Endothelial cell of umbilical vein (primary cell): ENCODE measurements around the gene CHD6. TPM values are rescaled to one million over a fixed set of nuclear protein-coding genes. Genes with fewer than 3 reads are reported as not detected.

ENCODE experiments used
- BruUV-seq: library from RNA; stranded (reverse); fragments of 400-500 nt; replicated peaks from 2 replicates; lab custom pipeline; 2021; lab: Mats Ljungman, UMichigan
- CTCF ChIA-PET: fragments of 300-600, 350-600 bp; sonication (Branson Sonifier 250); formaldehyde crosslinking; loops from one replicate; lab custom pipeline; 2021; ENCODE audit warnings: antibody characterized with exemption, inconsistent platforms; lab: Charles Lee
- POLR2A ChIA-PET: fragments of 300-600, 350-600 bp; sonication (Branson Sonifier 250); formaldehyde crosslinking; loops from one replicate; lab custom pipeline; 2021; ENCODE audit warnings: antibody characterized with exemption, inconsistent platforms; lab: Charles Lee
- DNase-seq: peaks from one replicate; pipeline ENCODE4 v3.0.0-alpha.2; 2011; ENCODE audit warnings: low read depth, low spot score
- FAIRE-seq: peaks from 2 replicates; lab custom pipeline; 2011; peaks lifted over from hg19 to GRCh38; lab: Jason Lieb, UNC
- H2AFZ ChIP-seq: 2 replicates; pipeline ENCODE4 v1.6.0; 2012; ENCODE audit warnings: low read depth, low read length, control low read depth, inconsistent platforms
- H3K27ac ChIP-seq: 2 replicates; pipeline ENCODE4 v1.5.1; 2011; ENCODE audit warnings: low read depth, mild to moderate bottlenecking, control low read depth, low read length, moderate library complexity; ENCODE audit not compliant: insufficient read depth
- H3K27me3 ChIP-seq, 2 experiments: 2 replicates each; pipeline versions ENCODE4 v1.6.0 to v1.6.1; 2011; ENCODE audit warnings: low read length in 2 of 2, mixed read lengths in 1 of 2; ENCODE audit not compliant: control insufficient read depth in 2 of 2, insufficient read depth in 2 of 2
- H3K36me3 ChIP-seq, 2 experiments: 2 replicates in 1 of 2; 3 replicates in 1 of 2; pipeline ENCODE4 v1.5.1; 2011; ENCODE audit warnings: low read length in 2 of 2, mild to moderate bottlenecking in 1 of 2, moderate library complexity in 1 of 2; ENCODE audit not compliant: control insufficient read depth in 2 of 2, insufficient read depth in 2 of 2; ENCODE audit errors: extremely low read depth in 1 of 2
- H3K4me1 ChIP-seq: 3 replicates; pipeline ENCODE4 v1.5.1; 2011; ENCODE audit warnings: mild to moderate bottlenecking, low read length; ENCODE audit not compliant: control insufficient read depth, insufficient read depth; ENCODE audit errors: extremely low read depth
- H3K4me2 ChIP-seq: 2 replicates; pipeline ENCODE4 v1.6.1; 2011; ENCODE audit warnings: low read length, control low read depth, mixed read lengths; ENCODE audit not compliant: insufficient read depth
- H3K4me3 ChIP-seq, 3 experiments: fragments of 200-600 bp in 1 of 3; sonication (generic), shearing (Covaris generic) in 1 of 3; replicated peaks in 1 of 3; 2 replicates each; pipeline ENCODE4 v1.5.1; 2011 to 2016; ENCODE audit warnings: control low read depth in 3 of 3, low read length in 3 of 3, mild to moderate bottlenecking in 2 of 3, inconsistent platforms in 1 of 3, low read depth in 1 of 3, moderate library complexity in 1 of 3; ENCODE audit not compliant: insufficient read depth in 1 of 3
- H3K79me2 ChIP-seq: 2 replicates; pipeline ENCODE4 v1.6.0; 2012; ENCODE audit warnings: low read length, inconsistent platforms; ENCODE audit not compliant: control insufficient read depth, insufficient read depth
- H3K9ac ChIP-seq: replicated peaks from 2 replicates; pipeline ENCODE3; 2011; ENCODE audit warnings: low read length, control low read depth; ENCODE audit not compliant: insufficient read depth; ENCODE audit errors: extremely low read depth
- H3K9me1 ChIP-seq: replicated peaks from 3 replicates; pipeline ENCODE4 v1.6.0; 2011; ENCODE audit warnings: mild to moderate bottlenecking, low read length; ENCODE audit not compliant: control insufficient read depth, insufficient read depth; ENCODE audit errors: extremely low read depth
- H3K9me3 ChIP-seq: replicated peaks from 2 replicates; pipeline ENCODE4 v1.5.1; 2012; ENCODE audit warnings: low read length, inconsistent platforms; ENCODE audit not compliant: control insufficient read depth, insufficient read depth
- H4K20me1 ChIP-seq: replicated peaks from 2 replicates; pipeline ENCODE3; 2011; ENCODE audit warnings: mild to moderate bottlenecking, low read length; ENCODE audit not compliant: control insufficient read depth, insufficient read depth; ENCODE audit errors: extremely low read depth
- EZH2 ChIP-seq: IDR thresholded peaks from 2 replicates; pipeline ENCODE4 v1.6.1; 2012; ENCODE audit warnings: borderline replicate concordance, low read depth, mild to moderate bottlenecking, moderate library complexity, low read length, inconsistent platforms; ENCODE audit not compliant: severe bottlenecking
- FOS ChIP-seq: IDR thresholded peaks from 2 replicates; pipeline ENCODE4 v1.6.1; 2011; ENCODE audit warnings: mild to moderate bottlenecking, low read length, moderate library complexity, borderline replicate concordance; ENCODE audit not compliant: insufficient read depth
- GATA2 ChIP-seq: IDR thresholded peaks from 2 replicates; pipeline ENCODE4 v1.7.0; 2011; ENCODE audit warnings: low read depth, mild to moderate bottlenecking, moderate library complexity, mixed read lengths, low read length; ENCODE audit not compliant: insufficient read length, insufficient read depth
- JUN ChIP-seq: IDR thresholded peaks from 2 replicates; pipeline ENCODE4 v1.6.1; 2011; ENCODE audit warnings: borderline replicate concordance, low read depth; ENCODE audit not compliant: insufficient read length, insufficient read depth
- MYC ChIP-seq: IDR thresholded peaks from one replicate; pipeline ENCODE4 v1.6.1; 2011; ENCODE audit warnings: mild to moderate bottlenecking, low read depth, low read length
- POLR2A ChIP-seq: IDR thresholded peaks from 2 replicates; pipeline ENCODE4 v1.6.1; 2012; ENCODE audit warnings: low read depth, mild to moderate bottlenecking, control low read depth, low read length
- POLR2AphosphoS5 ChIP-seq: IDR thresholded peaks from 2 replicates; pipeline ENCODE4 v1.6.1; 2012; ENCODE audit warnings: low read depth, mild to moderate bottlenecking, control low read depth, low read length, moderate library complexity; ENCODE audit not compliant: insufficient read depth
- dilution Hi-C: fragments of 300-500 bp; cut with MboI; formaldehyde crosslinking; loops from one replicate; pipeline ENCODE4 v1.15.0; 2019; ENCODE audit warnings: low sequenced_read_pairs; ENCODE audit not compliant: extremely low pct_ligation_motif_present
- intact Hi-C: fragments of 100-400 bp; cut with micrococcal nuclease; formaldehyde crosslinking; loops from one replicate; pipeline ENCODE4 v1.10.0; 2022
- polyA plus RNA-seq, 4 experiments: library from polyadenylated mRNA; depleted of rRNA in 3 of 4; stranded (reverse) in 3 of 4; unstranded in 1 of 4; fragments of >200 nt; gene quantifications; 2 replicates each; pipeline versions ENCODE4 v1.2.1 to v1.2.3, GENCODE V29; 2011 to 2012; ENCODE audit warnings: missing spikeins in 1 of 4
- total RNA-seq: library from RNA; stranded (reverse); gene quantifications from 2 replicates; pipeline ENCODE4 v1.2.3, GENCODE V29; 2021
- TF ChIP-seq, protein P1 (sequence below), 2 donors: IDR thresholded peaks; 1 replicate in 1 of 2; 2 replicates in 1 of 2; pipeline ENCODE4 v1.5.1; 2011; ENCODE audit warnings: low read length in 2 of 2, mild to moderate bottlenecking in 2 of 2, moderate library complexity in 2 of 2, control low read depth in 1 of 2, inconsistent platforms in 1 of 2, low read depth in 1 of 2; ENCODE audit not compliant: insufficient read depth in 1 of 2; ENCODE audit errors: extremely low read depth in 1 of 2
- TF ChIP-seq, protein P2 (sequence below): IDR thresholded peaks from 2 replicates; pipeline ENCODE4 v1.6.1; 2011; ENCODE audit not compliant: insufficient read depth, insufficient read length

Gene CHD6
- total and polyA plus RNA-seq, 2 donors (not counting 3 experiments of a cell fraction or from before 2014, with no cell fraction given) = 7.2 to 33.7 TPM

DNA sequence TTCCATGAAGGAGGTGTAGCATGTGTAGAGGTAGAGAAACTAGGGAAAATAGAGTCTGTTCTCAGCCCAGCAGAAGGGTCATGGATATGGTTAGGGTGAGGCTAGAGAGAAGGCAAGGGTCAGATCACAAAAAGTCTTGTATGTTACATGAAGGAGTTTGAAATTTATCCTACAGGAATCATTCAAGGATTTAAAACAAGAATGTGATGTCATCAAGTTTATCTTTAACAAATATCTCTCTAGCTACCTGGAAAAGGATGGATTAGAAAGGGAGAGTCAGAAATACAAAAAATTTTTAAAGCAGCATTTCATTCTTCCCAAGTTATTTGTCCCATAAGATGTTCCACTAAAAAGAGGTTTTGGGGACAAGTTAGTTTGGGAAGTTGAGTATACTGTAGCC is 4.4 kb upstream of the CHD6 start:
- H3K9me3 ChIP-seq = no peaks in the 10 kb centered on the region
- intact Hi-C loops (no loop called here), dilution Hi-C loops (no loop called here)
- H4K20me1 ChIP-seq = no peaks in the 10 kb centered on the region
- CTCF ChIA-PET = no interaction called here
- no peaks in the 10 kb centered on the region for H3K79me2 ChIP-seq
- H3K36me3 ChIP-seq = no peaks in the 10 kb centered on the region
- H3K4me1 ChIP-seq = no peaks in the 10 kb centered on the region
- no peak overlapping the region for H3K4me3 ChIP-seq
- H3K27ac ChIP-seq = no peak overlapping the region
- H3K27me3 ChIP-seq = peaks cover 11 to 16% of the 10 kb centered on the region in 2 experiments
- no TSS peak for BruUV-seq
- no peak for FAIRE-seq
- POLR2A ChIA-PET = no interaction called here
- no peak overlapping the region for H3K4me2 ChIP-seq
- no peaks in the 10 kb centered on the region for H3K9me1 ChIP-seq
- no peak for DNase-seq
- no peak for TF ChIP-seq EZH2
- TF ChIP-seq MYC = no peak
- no peak for TF ChIP-seq POLR2AphosphoS5
- TF ChIP-seq FOS = no peak
- TF ChIP-seq POLR2A = no peak
- TF ChIP-seq, protein P1, sequence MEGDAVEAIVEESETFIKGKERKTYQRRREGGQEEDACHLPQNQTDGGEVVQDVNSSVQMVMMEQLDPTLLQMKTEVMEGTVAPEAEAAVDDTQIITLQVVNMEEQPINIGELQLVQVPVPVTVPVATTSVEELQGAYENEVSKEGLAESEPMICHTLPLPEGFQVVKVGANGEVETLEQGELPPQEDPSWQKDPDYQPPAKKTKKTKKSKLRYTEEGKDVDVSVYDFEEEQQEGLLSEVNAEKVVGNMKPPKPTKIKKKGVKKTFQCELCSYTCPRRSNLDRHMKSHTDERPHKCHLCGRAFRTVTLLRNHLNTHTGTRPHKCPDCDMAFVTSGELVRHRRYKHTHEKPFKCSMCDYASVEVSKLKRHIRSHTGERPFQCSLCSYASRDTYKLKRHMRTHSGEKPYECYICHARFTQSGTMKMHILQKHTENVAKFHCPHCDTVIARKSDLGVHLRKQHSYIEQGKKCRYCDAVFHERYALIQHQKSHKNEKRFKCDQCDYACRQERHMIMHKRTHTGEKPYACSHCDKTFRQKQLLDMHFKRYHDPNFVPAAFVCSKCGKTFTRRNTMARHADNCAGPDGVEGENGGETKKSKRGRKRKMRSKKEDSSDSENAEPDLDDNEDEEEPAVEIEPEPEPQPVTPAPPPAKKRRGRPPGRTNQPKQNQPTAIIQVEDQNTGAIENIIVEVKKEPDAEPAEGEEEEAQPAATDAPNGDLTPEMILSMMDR (IDR thresholded peaks at IDR 0.05; ENCODE audit: extremely low read depth in 1 of 2, insufficient read depth in 1 of 2, low read depth in 1 of 2, low read length in 2 of 2) = no peak
- no peak for TF ChIP-seq JUN
- TF ChIP-seq, protein P2, sequence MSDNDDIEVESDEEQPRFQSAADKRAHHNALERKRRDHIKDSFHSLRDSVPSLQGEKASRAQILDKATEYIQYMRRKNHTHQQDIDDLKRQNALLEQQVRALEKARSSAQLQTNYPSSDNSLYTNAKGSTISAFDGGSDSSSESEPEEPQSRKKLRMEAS = no peak
- no peak for TF ChIP-seq GATA2
- H3K9ac ChIP-seq = no peak overlapping the region
- H2AFZ ChIP-seq = no peak overlapping the region
